Measurements from ENCODE around the gene CNPY1.
"Not testable (repeated sequence)": the region's sequence is repeated elsewhere in the genome, so short reads cannot be mapped to it uniquely, and the experiment has no call there.

Gene CNPY1

DNA sequence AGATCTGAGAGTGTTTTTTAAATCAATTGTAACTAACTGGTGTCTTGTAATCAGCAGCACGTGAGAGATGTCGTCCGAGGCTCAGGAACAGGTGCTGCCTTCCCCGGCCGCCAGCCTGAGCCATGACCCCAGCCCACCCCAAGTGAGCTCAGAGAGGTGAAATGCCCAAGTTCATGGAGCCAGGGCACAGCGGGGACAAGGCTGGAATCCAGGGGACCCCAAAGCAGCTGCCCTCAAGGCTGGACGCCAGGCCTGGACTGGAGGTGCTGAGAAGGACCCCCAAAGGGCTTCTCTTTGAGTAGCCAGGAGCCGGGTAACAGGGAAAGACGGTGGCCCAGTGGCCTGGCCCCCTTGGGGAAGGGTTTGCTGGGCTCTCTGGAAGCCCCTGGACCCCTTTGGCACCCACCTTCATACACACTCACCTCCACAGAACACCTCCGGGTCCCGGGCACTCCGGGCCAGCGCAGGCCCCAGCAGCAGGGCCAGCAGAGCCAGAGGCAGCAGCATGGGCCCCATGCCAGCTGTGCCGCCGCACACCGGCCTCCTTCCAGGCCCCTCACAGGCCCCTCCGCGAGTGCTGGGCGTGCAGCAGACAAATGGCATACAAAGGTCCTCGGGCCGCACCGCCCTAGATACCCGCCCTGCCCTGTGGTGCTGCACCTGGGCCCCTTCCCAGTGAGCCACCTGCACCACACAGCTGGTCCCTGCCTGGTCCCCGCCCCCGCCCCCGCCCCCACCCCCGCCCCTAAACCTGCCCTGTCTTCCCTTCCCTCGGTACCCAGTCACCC, 24.0 kb upstream of the CNPY1 start:
- no peak overlapping the region for H3K4me3 ChIP-seq (ENCODE audit: low read length)
- TF ChIP-seq ZNF274 (IDR thresholded peaks at IDR 0.05; ENCODE audit: low read depth, low read length) = no peak

DNA sequence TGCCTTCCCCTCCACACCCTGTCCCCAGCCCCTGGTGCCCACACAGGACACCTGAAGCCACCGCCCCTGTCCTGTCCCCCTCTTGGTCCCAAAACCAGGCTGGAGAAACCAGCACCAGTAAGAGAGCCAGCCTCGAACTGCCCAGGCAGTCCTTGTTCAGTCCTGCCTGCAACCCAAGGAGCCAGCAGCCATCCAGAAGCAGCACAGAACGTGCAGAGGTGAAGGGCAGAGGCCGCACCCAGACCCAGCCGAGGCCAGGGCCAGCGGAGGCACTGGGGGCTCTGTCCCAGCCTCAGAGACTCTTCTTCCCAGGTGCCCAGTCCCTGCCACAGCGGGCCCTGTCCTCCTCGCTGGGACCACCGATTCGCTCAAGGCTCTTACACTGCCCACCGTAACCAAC, 23.3 kb upstream of the CNPY1 start:
- no peak for TF ChIP-seq ZNF274 (IDR thresholded peaks at IDR 0.05; ENCODE audit: low read depth, low read length)

DNA sequence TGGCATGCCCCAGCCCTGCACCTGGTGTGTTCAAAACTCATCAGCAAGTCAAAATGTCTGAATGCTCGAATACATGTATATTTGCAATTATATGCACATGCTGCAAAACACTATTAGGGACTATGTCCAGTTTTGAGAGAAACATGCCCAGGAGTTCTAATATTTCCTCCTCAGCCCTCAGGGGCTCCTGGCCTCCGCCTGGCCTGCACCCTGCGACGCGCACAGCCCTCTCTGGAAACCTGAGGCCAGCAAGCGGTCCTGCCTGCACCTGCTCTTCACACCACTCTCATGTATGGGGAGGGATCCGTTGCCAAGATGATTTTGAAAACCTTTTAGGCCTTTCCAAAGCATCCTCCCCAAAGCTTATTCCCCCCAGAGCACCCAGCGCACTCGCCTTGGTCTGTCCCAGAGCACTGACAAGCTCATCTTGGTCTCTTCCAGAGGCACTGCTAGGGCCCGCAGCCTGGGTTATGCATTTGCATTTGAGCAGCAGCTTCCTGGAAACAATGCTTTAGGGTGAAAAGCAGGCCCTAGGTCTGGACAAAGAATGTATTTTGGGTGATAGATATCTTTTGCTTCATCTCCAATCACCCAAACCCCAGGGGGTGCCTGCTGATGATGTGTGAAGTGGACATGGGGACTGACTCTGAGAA, 22.6 kb upstream of the CNPY1 start:
- no peak overlapping the region for H3K4me3 ChIP-seq (ENCODE audit: low read length)
- no peak for TF ChIP-seq ZNF274 (IDR thresholded peaks at IDR 0.05; ENCODE audit: low read depth, low read length)

More for the DNA sequence above, 23.3 kb upstream of the CNPY1 start:
- H3K4me3 ChIP-seq (ENCODE audit: low read length) = no peak overlapping the region

DNA sequence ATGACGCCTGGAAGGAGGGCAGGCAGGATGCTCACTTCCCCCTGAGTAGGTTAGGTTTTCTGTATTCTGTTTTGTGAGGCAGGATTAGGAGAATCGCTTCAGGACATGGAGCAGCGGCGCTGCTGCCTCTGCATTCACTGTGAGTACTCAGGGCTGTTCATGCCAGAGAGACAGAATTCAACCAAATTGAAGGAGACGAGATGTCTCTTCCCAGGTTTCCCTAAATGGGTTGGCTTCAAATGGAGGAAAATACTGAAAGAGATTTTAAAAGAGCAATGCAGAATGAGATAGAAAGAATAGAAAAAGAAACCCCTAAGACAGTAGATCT, 21.9 kb upstream of the CNPY1 start:
- H3K4me3 ChIP-seq (ENCODE audit: low read length) = no peak overlapping the region
- TF ChIP-seq ZNF274 (IDR thresholded peaks at IDR 0.05; ENCODE audit: low read depth, low read length) = no peak

DNA sequence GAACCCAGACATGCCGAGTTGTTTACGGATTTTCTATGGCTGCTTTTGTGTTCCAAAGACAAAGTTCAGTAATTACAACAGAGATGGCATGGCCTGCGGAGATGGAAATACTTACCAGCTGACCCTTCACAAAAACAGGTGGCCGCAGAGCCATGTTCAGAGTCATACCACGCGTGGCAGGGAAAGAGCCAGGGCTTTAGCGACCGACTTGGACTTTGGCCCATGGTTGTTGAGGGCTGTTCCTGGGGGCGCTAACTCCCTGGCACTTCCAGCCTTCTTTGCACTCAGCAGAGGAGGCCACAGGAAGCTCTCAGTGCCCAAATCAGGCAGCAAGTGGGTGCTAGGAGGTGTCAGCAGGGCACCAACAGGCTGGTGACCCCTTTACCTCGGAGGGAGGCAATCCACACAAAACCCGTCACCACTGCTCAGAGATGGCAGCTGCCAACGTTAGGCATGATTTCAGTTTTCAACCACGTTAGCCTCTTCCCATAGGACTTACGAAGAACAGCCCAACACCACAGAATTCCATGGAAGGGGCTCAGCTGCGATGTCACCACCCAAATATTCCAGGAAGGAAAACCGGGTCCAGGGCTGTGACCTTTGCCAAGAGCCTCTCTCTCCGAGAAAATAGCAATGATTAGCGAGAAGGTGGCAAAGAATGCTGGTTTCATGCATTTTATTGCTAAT, 21.4 kb upstream of the CNPY1 start:
- H3K4me3 ChIP-seq (ENCODE audit: low read length) = no peak overlapping the region
- no peak for TF ChIP-seq ZNF274 (IDR thresholded peaks at IDR 0.05; ENCODE audit: low read depth, low read length)

DNA sequence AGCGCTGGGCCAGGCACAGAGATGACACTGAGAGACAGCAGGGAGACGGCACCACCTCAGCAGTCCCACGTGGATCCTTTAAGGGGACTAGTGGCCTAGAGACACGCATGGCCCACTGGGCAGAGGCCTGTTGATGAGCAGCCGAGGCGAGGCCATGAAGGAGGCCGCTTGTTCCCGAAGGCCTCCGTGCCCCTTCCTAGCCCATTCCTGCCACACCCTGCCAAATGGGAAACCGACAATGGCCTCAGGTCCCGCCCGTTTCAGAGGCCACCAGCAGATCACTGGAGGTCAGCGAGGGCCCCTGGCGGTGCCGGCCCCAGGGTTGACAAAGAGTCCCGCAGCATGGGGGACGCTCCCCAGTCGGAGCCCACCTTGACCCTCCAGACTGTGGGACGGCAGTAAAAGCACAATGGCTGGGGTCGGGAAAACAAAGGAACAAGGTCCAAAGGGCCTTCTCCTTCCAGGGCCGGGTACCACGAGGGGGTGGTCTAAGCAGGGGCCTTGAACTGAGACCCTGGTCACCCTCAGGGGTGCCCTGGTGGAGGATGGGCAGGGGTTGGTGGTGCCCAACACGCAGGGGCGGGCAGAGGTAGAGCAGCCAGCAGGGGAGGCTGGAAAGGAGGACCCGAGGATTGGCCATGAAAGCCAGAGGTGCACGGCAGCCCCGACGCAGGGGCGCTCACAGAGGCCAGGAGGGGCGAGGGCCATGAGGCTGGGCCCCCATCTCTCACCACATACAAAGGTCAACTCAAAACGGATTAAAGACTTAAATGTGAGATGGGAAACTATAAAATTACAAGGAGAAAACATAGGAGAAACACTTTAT, 19.9 kb upstream of the CNPY1 start:
- TF ChIP-seq ZNF274 (IDR thresholded peaks at IDR 0.05; ENCODE audit: low read depth, low read length) = no peak
- no peak overlapping the region for H3K4me3 ChIP-seq (ENCODE audit: low read length)

DNA sequence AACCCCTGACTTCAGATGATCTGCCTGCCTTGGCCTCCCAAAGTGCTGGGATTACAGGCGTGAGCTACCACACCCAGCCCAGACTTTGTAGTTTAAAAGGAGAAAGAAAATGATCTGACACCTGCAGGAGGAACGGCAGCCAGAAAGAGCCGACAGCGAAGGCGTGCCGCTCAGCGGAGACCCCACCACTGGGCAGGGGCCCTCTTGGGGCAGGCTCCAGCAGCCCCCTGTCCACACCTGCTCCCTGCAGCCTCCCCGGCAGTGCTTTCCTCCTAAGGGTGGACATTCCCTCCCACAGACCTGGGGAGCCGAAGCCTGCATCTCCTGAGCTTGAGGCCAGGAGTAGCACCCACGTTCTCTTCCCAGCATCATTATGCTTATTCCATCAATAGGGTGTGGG, 19.2 kb upstream of the CNPY1 start:
- TF ChIP-seq ZNF274 (IDR thresholded peaks at IDR 0.05; ENCODE audit: low read depth, low read length) = no peak
- no peak overlapping the region for H3K4me3 ChIP-seq (ENCODE audit: low read length)

DNA sequence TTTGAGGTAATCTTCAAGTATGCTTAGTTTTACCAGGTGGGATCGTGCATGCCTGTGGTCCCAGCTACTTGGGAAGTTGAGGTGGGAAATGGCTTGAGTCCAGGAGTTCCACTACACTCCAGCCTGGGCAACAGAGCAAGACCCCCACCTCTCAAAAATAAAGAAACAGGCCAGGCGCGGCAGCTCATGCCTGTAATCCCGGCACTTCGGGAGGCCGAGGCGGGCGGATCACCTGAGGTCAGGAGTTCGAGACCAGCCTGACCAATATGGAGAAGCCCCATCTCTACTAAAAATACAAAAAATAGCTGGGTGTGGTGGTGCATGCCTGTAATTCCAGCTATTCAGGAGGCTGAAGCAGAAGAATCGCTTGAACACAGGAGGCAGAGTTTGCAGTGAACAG, 16.6 kb upstream of the CNPY1 start:
- not testable (repeated sequence) for H3K4me3 ChIP-seq (ENCODE audit: low read length)

DNA sequence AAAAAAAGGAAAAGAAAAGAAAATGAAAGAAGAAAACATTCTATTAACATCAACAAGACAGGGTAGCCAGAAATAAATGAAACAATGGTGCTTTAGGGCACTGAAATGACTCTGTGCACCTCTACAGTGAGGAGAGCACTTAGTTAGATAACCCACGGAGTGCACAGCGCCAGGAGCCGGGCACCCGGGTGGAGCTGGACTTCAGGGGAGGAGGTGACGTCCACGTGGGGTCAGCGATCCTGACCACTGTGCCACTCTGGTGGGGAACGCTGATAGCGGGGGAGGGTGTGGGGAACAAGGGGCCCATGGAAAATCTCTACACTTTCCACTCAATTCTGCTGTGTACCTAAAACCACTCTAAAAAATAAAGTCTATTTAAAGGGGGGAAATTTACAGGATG, 15.7 kb upstream of the CNPY1 start:
- H3K4me3 ChIP-seq (ENCODE audit: low read length) = no peak overlapping the region
- TF ChIP-seq ZNF274 (IDR thresholded peaks at IDR 0.05; ENCODE audit: low read depth, low read length) = no peak

DNA sequence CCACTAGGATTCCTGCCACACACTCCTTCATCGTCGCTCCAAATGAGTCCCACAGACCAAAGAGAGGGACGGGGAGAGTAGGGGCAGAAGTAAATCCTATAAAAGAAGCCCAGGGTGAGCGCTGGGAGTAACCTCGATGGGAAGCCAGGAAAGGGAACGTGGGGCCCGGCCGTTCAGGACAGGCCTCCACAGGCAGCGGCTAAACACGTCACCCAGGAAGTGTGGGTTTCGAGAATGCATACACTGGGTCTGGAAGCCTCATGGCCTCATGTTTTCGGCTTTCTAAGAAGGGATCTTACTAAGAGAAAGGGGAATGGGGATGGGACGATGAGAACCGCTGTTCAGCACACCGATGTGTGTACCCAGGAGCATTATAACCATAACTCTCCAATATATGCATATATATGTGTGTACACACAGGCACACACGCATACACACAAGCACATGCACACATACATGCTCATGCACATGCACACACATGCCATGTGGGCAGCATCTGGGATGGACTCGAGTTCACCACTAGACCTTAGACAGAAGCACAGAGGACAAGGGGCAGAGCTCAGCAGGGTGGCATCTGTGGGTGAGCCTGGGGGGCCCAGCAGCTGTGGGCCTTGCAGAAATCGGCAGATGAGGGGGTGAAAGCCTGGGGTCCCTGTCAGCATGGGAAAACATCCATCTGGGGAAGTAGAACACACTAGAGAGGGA, 14.8 kb upstream of the CNPY1 start:
- TF ChIP-seq ZNF274 (IDR thresholded peaks at IDR 0.05; ENCODE audit: low read depth, low read length) = no peak
- no peak overlapping the region for H3K4me3 ChIP-seq (ENCODE audit: low read length)

DNA sequence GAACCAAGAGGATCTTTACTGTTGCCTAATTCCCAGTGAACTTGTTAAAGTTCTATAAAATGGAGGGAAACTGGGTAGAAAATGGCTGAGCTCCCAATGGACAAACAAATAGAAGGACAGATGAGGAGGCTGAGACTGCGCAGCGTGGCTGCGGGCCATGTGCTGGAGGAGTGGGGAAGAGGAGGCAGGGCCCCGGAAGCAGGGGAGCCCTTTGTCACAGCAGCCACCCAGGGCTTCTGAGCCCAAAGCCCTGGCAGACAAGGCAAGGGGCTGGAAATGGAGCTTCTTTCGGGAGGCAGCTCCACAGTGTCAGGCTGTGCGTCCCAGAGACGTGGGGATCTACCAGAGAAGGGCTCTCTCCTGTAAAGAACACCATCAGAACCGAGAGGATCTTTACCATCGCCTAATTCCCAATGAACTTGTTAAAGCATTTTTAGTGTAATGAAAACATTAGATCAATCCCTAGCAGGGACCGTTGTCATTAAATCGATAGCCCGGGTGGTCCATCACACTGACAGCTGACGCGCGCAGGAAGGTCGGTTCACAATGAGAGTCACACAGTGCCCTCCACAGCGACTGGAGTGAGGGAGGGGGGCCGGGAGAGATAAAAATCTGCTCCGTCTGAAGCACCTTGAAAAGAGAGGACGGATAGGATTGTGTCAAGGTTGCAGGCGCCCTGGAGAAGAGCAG, 14.0 kb upstream of the CNPY1 start:
- no peak overlapping the region for H3K4me3 ChIP-seq (ENCODE audit: low read length)
- TF ChIP-seq ZNF274 (IDR thresholded peaks at IDR 0.05; ENCODE audit: low read depth, low read length) = no peak

DNA sequence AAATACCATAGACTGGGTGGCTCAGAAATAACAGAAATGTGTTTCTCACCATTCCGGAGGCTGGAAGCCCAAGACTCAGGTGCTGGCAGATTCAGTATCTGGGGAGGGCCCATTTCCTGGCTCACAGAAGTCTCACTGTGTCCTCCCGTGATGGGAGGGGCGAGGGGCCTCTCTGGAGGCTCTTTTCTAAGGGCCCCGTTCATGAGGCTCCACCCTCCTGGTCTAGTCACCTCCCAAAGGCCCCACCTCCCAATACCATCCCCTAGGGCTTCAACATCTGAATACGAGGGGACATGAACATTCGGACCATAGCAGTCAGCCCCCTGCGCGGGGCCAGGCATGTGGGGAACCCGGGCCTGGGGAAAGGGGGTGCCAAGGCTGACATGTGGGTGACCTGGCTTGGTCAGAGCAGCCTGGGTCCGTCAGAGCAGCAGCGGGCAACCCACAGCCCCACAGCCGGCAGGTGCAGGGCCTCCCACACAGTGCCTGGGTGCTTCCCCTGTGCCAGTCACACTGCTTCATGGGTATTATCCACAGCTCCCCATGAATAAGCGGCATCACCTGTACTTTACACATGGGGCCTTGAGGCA, 13.3 kb upstream of the CNPY1 start:
- H3K4me3 ChIP-seq (ENCODE audit: low read length) = no peak overlapping the region
- no peak for TF ChIP-seq ZNF274 (IDR thresholded peaks at IDR 0.05; ENCODE audit: low read depth, low read length)

DNA sequence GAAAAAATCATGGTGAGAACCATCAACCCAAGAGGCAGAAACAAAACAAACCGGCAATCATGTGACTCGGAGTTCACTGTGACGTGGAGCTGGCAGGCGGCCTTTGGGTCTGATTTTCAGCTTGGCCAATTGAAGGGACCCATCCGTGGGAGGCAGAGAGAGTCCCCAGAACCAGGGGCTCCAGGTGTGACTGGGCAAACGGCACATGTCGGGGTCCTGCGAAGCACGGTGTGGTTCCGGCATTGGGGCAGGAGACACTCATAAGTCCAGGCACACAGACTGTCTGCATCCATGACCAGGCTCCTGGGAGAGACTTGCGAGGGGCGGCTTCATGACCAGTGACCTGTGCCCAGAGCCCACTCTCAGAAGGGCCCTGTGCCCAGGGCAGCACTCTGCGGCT, 12.6 kb upstream of the CNPY1 start:
- H3K4me3 ChIP-seq (ENCODE audit: low read length) = no peak overlapping the region
- no peak for TF ChIP-seq ZNF274 (IDR thresholded peaks at IDR 0.05; ENCODE audit: low read depth, low read length)

Data from GM08714 (cell line).